ENCODE measurements around the gene WDPCP. TPM values are rescaled to one million over a fixed set of nuclear protein-coding genes. Genes with fewer than 3 reads are reported as not detected.

Gene WDPCP
- total and polyA plus RNA-seq, 2 of the 13 experiments (the other 11 are each of a cell fraction or from before 2014, with no cell fraction given): 2.9 to 5.2 TPM

DNA sequence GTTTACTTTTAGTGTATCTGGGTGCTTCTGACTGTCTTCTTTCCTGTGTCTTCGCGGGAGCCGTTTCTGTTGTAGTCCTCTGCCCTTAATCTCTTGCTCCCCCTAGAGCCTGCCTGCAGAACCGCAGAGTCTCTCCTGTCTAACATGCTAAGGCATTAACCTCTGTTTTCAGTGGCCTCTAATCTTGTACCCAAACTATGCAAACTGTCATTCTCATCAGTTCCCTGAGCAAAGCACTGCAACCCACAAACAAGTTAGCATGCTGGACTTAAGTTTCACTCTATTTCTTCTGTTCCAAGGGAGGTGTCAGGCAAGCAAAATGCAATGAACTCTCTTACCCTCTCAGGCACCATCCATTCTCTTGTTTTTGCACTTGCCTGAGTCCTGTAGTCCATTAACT lies 399.3 kb downstream of the WDPCP start (continued):
- no peak for TF ChIP-seq ZNF530 (CRISPR knock-in tag; IDR thresholded peaks at IDR 0.05; ENCODE audit: low read depth)
- no peak for TF ChIP-seq NR2C2 (CRISPR knock-in tag; IDR thresholded peaks at IDR 0.05; ENCODE audit: borderline replicate concordance)
- TF ChIP-seq XRCC5 (optimal IDR thresholded peaks at IDR 0.05; ENCODE audit: low read length): peak; percentile 91
- no peak for TF ChIP-seq ZNF350 (CRISPR knock-in tag; IDR thresholded peaks at IDR 0.05; ENCODE audit: borderline replicate concordance, low read depth)
- TF ChIP-seq ZNF205 (CRISPR knock-in tag; IDR thresholded peaks at IDR 0.05): no peak
- no peak for TF ChIP-seq ARHGAP35 (CRISPR knock-in tag; IDR thresholded peaks at IDR 0.05; ENCODE audit: borderline replicate concordance)
- TF ChIP-seq, protein P1, sequence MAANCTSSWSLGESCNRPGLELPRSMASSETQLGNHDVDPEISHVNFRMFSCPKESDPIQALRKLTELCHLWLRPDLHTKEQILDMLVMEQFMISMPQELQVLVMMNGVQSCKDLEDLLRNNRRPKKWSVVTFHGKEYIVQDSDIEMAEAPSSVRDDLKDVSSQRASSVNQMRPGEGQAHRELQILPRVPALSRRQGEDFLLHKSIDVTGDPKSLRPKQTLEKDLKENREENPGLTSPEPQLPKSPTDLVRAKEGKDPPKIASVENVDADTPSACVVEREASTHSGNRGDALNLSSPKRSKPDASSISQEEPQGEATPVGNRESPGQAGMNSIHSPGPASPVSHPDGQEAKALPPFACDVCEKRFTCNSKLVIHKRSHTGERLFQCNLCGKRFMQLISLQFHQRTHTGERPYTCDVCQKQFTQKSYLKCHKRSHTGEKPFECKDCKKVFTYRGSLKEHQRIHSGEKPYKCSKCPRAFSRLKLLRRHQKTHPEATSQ (CRISPR knock-in tag; IDR thresholded peaks at IDR 0.05; ENCODE audit: borderline replicate concordance): no peak
- no peak for TF ChIP-seq RARG (CRISPR knock-in tag; IDR thresholded peaks at IDR 0.05; ENCODE audit: low read depth)
- no peak for TF ChIP-seq ZNF660 (CRISPR knock-in tag; IDR thresholded peaks at IDR 0.05; ENCODE audit: borderline replicate concordance, low read depth)
- TF ChIP-seq, protein P2, sequence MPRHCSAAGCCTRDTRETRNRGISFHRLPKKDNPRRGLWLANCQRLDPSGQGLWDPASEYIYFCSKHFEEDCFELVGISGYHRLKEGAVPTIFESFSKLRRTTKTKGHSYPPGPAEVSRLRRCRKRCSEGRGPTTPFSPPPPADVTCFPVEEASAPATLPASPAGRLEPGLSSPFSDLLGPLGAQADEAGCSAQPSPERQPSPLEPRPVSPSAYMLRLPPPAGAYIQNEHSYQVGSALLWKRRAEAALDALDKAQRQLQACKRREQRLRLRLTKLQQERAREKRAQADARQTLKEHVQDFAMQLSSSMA (CRISPR knock-in tag; IDR thresholded peaks at IDR 0.05): no peak
- TF ChIP-seq, protein P3, sequence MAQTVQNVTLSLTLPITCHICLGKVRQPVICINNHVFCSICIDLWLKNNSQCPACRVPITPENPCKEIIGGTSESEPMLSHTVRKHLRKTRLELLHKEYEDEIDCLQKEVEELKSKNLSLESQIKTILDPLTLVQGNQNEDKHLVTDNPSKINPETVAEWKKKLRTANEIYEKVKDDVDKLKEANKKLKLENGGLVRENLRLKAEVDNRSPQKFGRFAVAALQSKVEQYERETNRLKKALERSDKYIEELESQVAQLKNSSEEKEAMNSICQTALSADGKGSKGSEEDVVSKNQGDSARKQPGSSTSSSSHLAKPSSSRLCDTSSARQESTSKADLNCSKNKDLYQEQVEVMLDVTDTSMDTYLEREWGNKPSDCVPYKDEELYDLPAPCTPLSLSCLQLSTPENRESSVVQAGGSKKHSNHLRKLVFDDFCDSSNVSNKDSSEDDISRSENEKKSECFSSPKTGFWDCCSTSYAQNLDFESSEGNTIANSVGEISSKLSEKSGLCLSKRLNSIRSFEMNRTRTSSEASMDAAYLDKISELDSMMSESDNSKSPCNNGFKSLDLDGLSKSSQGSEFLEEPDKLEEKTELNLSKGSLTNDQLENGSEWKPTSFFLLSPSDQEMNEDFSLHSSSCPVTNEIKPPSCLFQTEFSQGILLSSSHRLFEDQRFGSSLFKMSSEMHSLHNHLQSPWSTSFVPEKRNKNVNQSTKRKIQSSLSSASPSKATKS (CRISPR knock-in tag; IDR thresholded peaks at IDR 0.05): no peak
- TF ChIP-seq PRPF4 (IDR thresholded peaks at IDR 0.05; ENCODE audit: low read depth, low read length, poor library complexity, severe bottlenecking): no peak
- no peak for TF ChIP-seq TEAD2 (CRISPR knock-in tag; IDR thresholded peaks at IDR 0.05)
- TF ChIP-seq, protein P4, sequence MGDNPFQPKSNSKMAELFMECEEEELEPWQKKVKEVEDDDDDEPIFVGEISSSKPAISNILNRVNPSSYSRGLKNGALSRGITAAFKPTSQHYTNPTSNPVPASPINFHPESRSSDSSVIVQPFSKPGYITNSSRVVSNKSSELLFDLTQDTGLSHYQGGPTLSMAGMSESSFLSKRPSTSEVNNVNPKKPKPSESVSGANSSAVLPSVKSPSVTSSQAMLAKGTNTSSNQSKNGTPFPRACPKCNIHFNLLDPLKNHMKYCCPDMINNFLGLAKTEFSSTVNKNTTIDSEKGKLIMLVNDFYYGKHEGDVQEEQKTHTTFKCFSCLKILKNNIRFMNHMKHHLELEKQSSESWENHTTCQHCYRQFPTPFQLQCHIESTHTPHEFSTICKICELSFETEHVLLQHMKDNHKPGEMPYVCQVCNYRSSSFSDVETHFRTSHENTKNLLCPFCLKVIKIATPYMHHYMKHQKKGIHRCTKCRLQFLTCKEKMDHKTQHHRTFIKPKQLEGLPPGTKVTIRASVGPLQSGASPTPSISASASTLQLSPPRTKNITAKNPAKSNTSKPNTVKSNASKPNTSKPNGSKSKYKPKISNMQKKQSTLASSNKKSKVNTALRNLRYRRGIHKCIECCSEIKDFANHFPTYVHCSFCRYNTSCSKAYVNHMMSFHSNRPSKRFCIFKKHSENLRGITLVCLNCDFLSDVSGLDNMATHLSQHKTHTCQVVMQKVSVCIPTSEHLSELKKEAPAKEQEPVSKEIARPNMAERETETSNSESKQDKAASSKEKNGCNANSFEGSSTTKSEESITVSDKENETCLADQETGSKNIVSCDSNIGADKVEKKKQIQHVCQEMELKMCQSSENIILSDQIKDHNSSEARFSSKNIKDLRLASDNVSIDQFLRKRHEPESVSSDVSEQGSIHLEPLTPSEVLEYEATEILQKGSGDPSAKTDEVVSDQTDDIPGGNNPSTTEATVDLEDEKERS (CRISPR knock-in tag; IDR thresholded peaks at IDR 0.05): no peak
- TF ChIP-seq HIVEP1 (CRISPR knock-in tag; IDR thresholded peaks at IDR 0.05): no peak
- no peak for TF ChIP-seq RXRA (CRISPR knock-in tag; IDR thresholded peaks at IDR 0.05)
- TF ChIP-seq ARNT (IDR thresholded peaks at IDR 0.05): no peak
- no peak for TF ChIP-seq MZF1 (CRISPR knock-in tag; IDR thresholded peaks at IDR 0.05; ENCODE audit: borderline replicate concordance)
- TF ChIP-seq ZNF343 (CRISPR knock-in tag; IDR thresholded peaks at IDR 0.05): no peak
- no peak for TF ChIP-seq TP53 (CRISPR knock-in tag; conservative IDR thresholded peaks at IDR 0.05)
- TF ChIP-seq AGO2 (optimal IDR thresholded peaks at IDR 0.05; ENCODE audit: low read depth, low read length): no peak

All from HepG2 (cell line).